HG03025 (cell line): ENCODE measurements around the gene RER1.
A peak's percentile ranks its signal among the peaks of the same experiment; 100 is the strongest.

Experiments used
- ATAC-seq: cut with Tn5 transposase; IDR thresholded peaks from one replicate; pipeline ENCODE4 v1.9.1; 2021; ENCODE audit warnings: mild to moderate bottlenecking, moderate library complexity; ENCODE audit not compliant: unreplicated experiment, low FRiP score

RER1 gene

GRCh38 chr1:2404890-2405511 is 13.4 kb downstream of the RER1 start:
- no peak for ATAC-seq

GRCh38 chr1:2405588-2406295 is 14.1 kb downstream of the RER1 start:
- no peak for ATAC-seq

GRCh38 chr1:2406451-2407041 is 14.9 kb downstream of the RER1 start:
- no peak for ATAC-seq

- no peak for ATAC-seq
Measured at GRCh38 chr1:2407166-2407990, 15.7 kb downstream of the RER1 start.

- ATAC-seq: no peak
Measured at GRCh38 chr1:2407991-2408275, 16.3 kb downstream of the RER1 start.

- no peak for ATAC-seq
Measured at GRCh38 chr1:2408456-2408855, 16.8 kb downstream of the RER1 start.

GRCh38 chr1:2408859-2409276 is 17.2 kb downstream of the RER1 start:
- ATAC-seq: no peak

- no peak for ATAC-seq
Measured at GRCh38 chr1:2409745-2410144, 18.1 kb downstream of the RER1 start.

- ATAC-seq: peak; percentile 19
Measured at GRCh38 chr1:2411801-2412394, 20.3 kb downstream of the RER1 start.

GRCh38 chr1:2412395-2412772 is 20.7 kb downstream of the RER1 start, which contains the start of gene PEX10:
TSS of gene PEX10 (minus strand) at chr1:2412564. CDS start at chr1:2412502, 62 bp downstream.
- ATAC-seq: peak; percentile 74

- peak; percentile 14 for ATAC-seq
Measured at GRCh38 chr1:2412773-2413494, 21.3 kb downstream of the RER1 start.

GRCh38 chr1:2413495-2414296 is 22.1 kb downstream of the RER1 start:
- ATAC-seq: no peak

- no peak for ATAC-seq
Measured at GRCh38 chr1:2414297-2414958, 22.8 kb downstream of the RER1 start.

- no peak for ATAC-seq
Measured at GRCh38 chr1:2415337-2415736, 23.7 kb downstream of the RER1 start.

GRCh38 chr1:2415801-2416208 is 24.2 kb downstream of the RER1 start:
- ATAC-seq: no peak

- no peak for ATAC-seq
Measured at GRCh38 chr1:2416403-2416802, 24.8 kb downstream of the RER1 start.

- ATAC-seq: no peak
Measured at GRCh38 chr1:2417083-2417832, 25.6 kb downstream of the RER1 start.

- ATAC-seq: no peak
Measured at GRCh38 chr1:2417833-2418225, 26.2 kb downstream of the RER1 start.
